Trophoblast cell (in vitro differentiated cells and primary cell): ENCODE measurements around the gene HS6ST2.
A peak's percentile ranks its signal among the peaks of the same experiment; 100 is the strongest.

Experiments used
- DNase-seq, 2 donors: peaks; one replicate each; pipeline ENCODE4 v3.0.0-alpha.2; 2016
- H2AFZ ChIP-seq: 2 replicates; pipeline ENCODE4 v1.6.1; 2013; ENCODE audit warnings: low read length, moderate library complexity, mild to moderate bottlenecking; ENCODE audit not compliant: insufficient read depth, poor library complexity
- H2AK5ac ChIP-seq: 2 replicates; pipeline ENCODE4 v1.6.1; 2013; ENCODE audit warnings: mild to moderate bottlenecking, low read length
- H2BK120ac ChIP-seq: 2 replicates; pipeline ENCODE4 v1.6.1; 2013; ENCODE audit warnings: low read length, mild to moderate bottlenecking, moderate library complexity; ENCODE audit not compliant: insufficient read depth, poor library complexity
- H2BK12ac ChIP-seq: 2 replicates; pipeline ENCODE4 v1.6.1; 2013; ENCODE audit warnings: mild to moderate bottlenecking, low read length, moderate library complexity
- H2BK5ac ChIP-seq: 2 replicates; pipeline ENCODE4 v1.6.1; 2013; ENCODE audit warnings: low read length, low read depth, moderate library complexity, mild to moderate bottlenecking; ENCODE audit not compliant: poor library complexity
- H3K14ac ChIP-seq: 2 replicates; pipeline ENCODE4 v1.6.1; 2013; ENCODE audit warnings: mild to moderate bottlenecking, low read length
- H3K18ac ChIP-seq: 2 replicates; pipeline ENCODE4 v1.6.1; 2013; ENCODE audit warnings: mild to moderate bottlenecking, low read length
- H3K23ac ChIP-seq: 2 replicates; pipeline ENCODE4 v1.6.1; 2013; ENCODE audit warnings: low read length
- H3K27ac ChIP-seq: 2 replicates; pipeline ENCODE4 v1.5.1; 2013; ENCODE audit warnings: low read depth, mild to moderate bottlenecking, inconsistent platforms, low read length, moderate library complexity
- H3K27me3 ChIP-seq: 2 replicates; pipeline ENCODE4 v1.6.1; 2013; ENCODE audit warnings: inconsistent platforms, mild to moderate bottlenecking, low read length, moderate library complexity; ENCODE audit not compliant: insufficient read depth
- H3K36me3 ChIP-seq, 2 experiments: 1 replicate in 1 of 2; 2 replicates in 1 of 2; pipeline ENCODE4 v1.6.1; 2013; ENCODE audit warnings: low read length in 2 of 2, mild to moderate bottlenecking in 2 of 2, moderate library complexity in 1 of 2; ENCODE audit not compliant: insufficient read depth in 2 of 2, control insufficient read depth in 1 of 2
- H3K4ac ChIP-seq: 2 replicates; pipeline ENCODE4 v1.6.1; 2013; ENCODE audit warnings: low read depth, mild to moderate bottlenecking, low read length, moderate library complexity
- H3K4me1 ChIP-seq, 2 experiments: 1 replicate in 1 of 2; 2 replicates in 1 of 2; pipeline ENCODE4 v1.6.1; 2013; ENCODE audit warnings: low read length in 2 of 2, mild to moderate bottlenecking in 2 of 2, moderate library complexity in 1 of 2; ENCODE audit not compliant: insufficient read depth in 2 of 2, control insufficient read depth in 1 of 2
- H3K4me2 ChIP-seq: 2 replicates; pipeline ENCODE4 v1.6.1; 2013; ENCODE audit warnings: inconsistent platforms, mild to moderate bottlenecking, low read length, moderate library complexity
- H3K4me3 ChIP-seq: 2 replicates; pipeline ENCODE4 v1.5.1; 2013; ENCODE audit warnings: mild to moderate bottlenecking, low read depth, low read length, inconsistent platforms
- H3K79me1 ChIP-seq: one replicate; pipeline ENCODE4 v1.6.1; 2013; ENCODE audit warnings: low read length
- H3K79me2 ChIP-seq: 2 replicates; pipeline ENCODE4 v1.6.1; 2013; ENCODE audit warnings: low read length, mild to moderate bottlenecking; ENCODE audit not compliant: control insufficient read depth, insufficient read depth, poor library complexity
- H3K9ac ChIP-seq: 2 replicates; pipeline ENCODE4 v1.6.1; 2013; ENCODE audit warnings: mild to moderate bottlenecking, low read length
- H3K9me3 ChIP-seq: 2 replicates; pipeline ENCODE4 v1.6.1; 2013; ENCODE audit warnings: low read depth, mild to moderate bottlenecking, control low read depth, inconsistent platforms, low read length; ENCODE audit not compliant: insufficient read depth
- H4K12ac ChIP-seq: 2 replicates; pipeline ENCODE4 v1.6.1; 2013; ENCODE audit warnings: low read depth, mild to moderate bottlenecking, low read length, moderate library complexity
- H4K8ac ChIP-seq: 2 replicates; pipeline ENCODE4 v1.6.1; 2013; ENCODE audit warnings: low read depth, mild to moderate bottlenecking, low read length, moderate library complexity
- H4K91ac ChIP-seq: one replicate; pipeline ENCODE4 v1.6.1; 2013; ENCODE audit warnings: low read depth, mild to moderate bottlenecking, low read length, moderate library complexity
- WGBS: extraction: QIAGEN DNeasy Blood & Tissue Kit; methylation state at CpG from one replicate; pipeline ENCODE4 v1.1.7; 2013; ENCODE audit warnings: missing lambda C conversion rate; ENCODE audit not compliant: insufficient read length, insufficient coverage; ENCODE audit errors: extremely low coverage; 5-methylcytosine and 5-hydroxymethylcytosine counted together

The HS6ST2 gene

DNA sequence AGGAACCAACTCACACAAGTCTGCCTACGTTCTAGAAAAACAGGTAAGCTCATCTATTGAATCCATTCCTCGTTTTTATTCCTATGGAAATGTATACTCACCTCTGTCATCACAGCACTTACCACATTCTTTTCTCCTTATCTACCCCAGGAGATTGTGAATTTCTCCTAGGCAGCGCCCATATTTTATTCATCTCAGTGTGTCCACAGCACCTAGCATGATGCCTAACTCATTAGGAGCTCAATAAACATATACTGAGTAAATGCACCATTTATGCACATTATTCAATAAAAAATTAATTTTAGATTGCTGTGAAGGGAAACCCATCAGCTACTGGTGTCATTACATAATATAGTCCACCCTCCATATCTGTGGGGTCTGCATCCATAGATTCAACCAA lies 363.4 kb downstream of the HS6ST2 start:
- no peak overlapping the region for H3K27ac ChIP-seq
- no peaks in the 10 kb centered on the region for H3K4me1 ChIP-seq
- no peaks in the 10 kb centered on the region for H3K9me3 ChIP-seq
- H4K8ac ChIP-seq = no peak overlapping the region
- no CpG with 5 or more reads among the region's 3 CpGs for WGBS
- no peak overlapping the region for H2BK5ac ChIP-seq
- no peaks in the 10 kb centered on the region for H3K79me1 ChIP-seq
- H3K79me2 ChIP-seq = no peaks in the 10 kb centered on the region
- DNase-seq = peak in 1 of 2 donors; percentile 41
- H4K91ac ChIP-seq = no peak overlapping the region
- H3K4ac ChIP-seq = no peak overlapping the region
- H4K12ac ChIP-seq = no peak overlapping the region
- no peak overlapping the region for H2AFZ ChIP-seq
- no peak overlapping the region for H3K4me2 ChIP-seq
- H2BK120ac ChIP-seq = no peak overlapping the region
- no peak overlapping the region for H3K23ac ChIP-seq
- no peak overlapping the region for H2BK12ac ChIP-seq
- no peak overlapping the region for H3K14ac ChIP-seq
- H2AK5ac ChIP-seq = no peak overlapping the region
- no peaks in the 10 kb centered on the region for H3K27me3 ChIP-seq
- H3K36me3 ChIP-seq = no peaks in the 10 kb centered on the region
- no peak overlapping the region for H3K18ac ChIP-seq
- H3K4me3 ChIP-seq = no peak overlapping the region
- H3K9ac ChIP-seq = no peak overlapping the region

DNA sequence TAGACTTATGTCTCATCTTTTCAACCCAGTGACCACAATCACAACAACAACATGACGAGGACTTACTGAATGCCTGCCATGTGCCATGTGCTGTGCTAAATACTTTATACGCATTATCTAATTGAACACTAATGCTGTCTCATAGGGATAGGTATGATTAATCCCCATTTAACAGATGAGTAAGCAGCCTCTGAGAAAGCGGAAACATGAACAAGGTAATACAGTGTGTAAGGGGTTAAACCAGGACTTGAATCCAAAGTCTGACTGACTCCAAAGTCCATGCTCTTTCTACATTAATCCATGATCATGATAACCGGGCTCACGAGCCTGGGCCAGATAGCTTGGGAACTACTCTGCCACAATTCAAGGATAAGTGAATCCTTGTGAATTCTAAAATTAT lies 364.3 kb downstream of the HS6ST2 start:
- no peak overlapping the region for H3K23ac ChIP-seq
- no peaks in the 10 kb centered on the region for H3K4me1 ChIP-seq
- no peak overlapping the region for H2AFZ ChIP-seq
- H3K4me3 ChIP-seq = no peak overlapping the region
- H3K9me3 ChIP-seq = no peaks in the 10 kb centered on the region
- H3K18ac ChIP-seq = no peak overlapping the region
- DNase-seq = no peak
- no peaks in the 10 kb centered on the region for H3K36me3 ChIP-seq
- H3K27ac ChIP-seq = no peak overlapping the region
- no peaks in the 10 kb centered on the region for H3K79me1 ChIP-seq
- no peak overlapping the region for H4K8ac ChIP-seq
- no peak overlapping the region for H2BK5ac ChIP-seq
- no peak overlapping the region for H4K91ac ChIP-seq
- no peak overlapping the region for H2BK120ac ChIP-seq
- no peak overlapping the region for H3K9ac ChIP-seq
- H2AK5ac ChIP-seq = no peak overlapping the region
- H3K4me2 ChIP-seq = no peak overlapping the region
- H3K79me2 ChIP-seq = no peaks in the 10 kb centered on the region
- no peak overlapping the region for H4K12ac ChIP-seq
- no peaks in the 10 kb centered on the region for H3K27me3 ChIP-seq
- H3K4ac ChIP-seq = no peak overlapping the region
- H2BK12ac ChIP-seq = no peak overlapping the region
- no peak overlapping the region for H3K14ac ChIP-seq
- no CpG with 5 or more reads among the region's 5 CpGs for WGBS

- no peak overlapping the region for H3K4ac ChIP-seq
- no peaks in the 10 kb centered on the region for H3K79me1 ChIP-seq
- no peak overlapping the region for H2BK120ac ChIP-seq
- H3K23ac ChIP-seq = no peak overlapping the region
- WGBS = no CpG with 5 or more reads among the region's 2 CpGs
- no peak overlapping the region for H4K8ac ChIP-seq
- H3K4me1 ChIP-seq = no peaks in the 10 kb centered on the region
- H3K9ac ChIP-seq = no peak overlapping the region
- no peak overlapping the region for H2AFZ ChIP-seq
- no peaks in the 10 kb centered on the region for H3K9me3 ChIP-seq
- DNase-seq = peak in 1 of 2 donors; percentile 21
- no peaks in the 10 kb centered on the region for H3K36me3 ChIP-seq
- no peak overlapping the region for H2BK12ac ChIP-seq
- no peak overlapping the region for H3K4me3 ChIP-seq
- no peaks in the 10 kb centered on the region for H3K27me3 ChIP-seq
- no peak overlapping the region for H2BK5ac ChIP-seq
- no peaks in the 10 kb centered on the region for H3K79me2 ChIP-seq
- H3K27ac ChIP-seq = no peak overlapping the region
- no peak overlapping the region for H3K18ac ChIP-seq
- no peak overlapping the region for H4K12ac ChIP-seq
- no peak overlapping the region for H3K4me2 ChIP-seq
- no peak overlapping the region for H4K91ac ChIP-seq
- H3K14ac ChIP-seq = no peak overlapping the region
- no peak overlapping the region for H2AK5ac ChIP-seq
Measured at GRCh38 chrX:132592880-132593279, 365.5 kb downstream of the HS6ST2 start.

GRCh38 chrX:132591719-132592275 lies 366.6 kb downstream of the HS6ST2 start:
- Histone ChIP-seq H3K36me3 (no peaks in the 10 kb centered on the region), H3K4ac (no peak overlapping the region)
- no CpG with 5 or more reads among the region's 3 CpGs for WGBS

More at GRCh38 chrX:132591719-132592275, 366.6 kb downstream of the HS6ST2 start:
- H3K23ac ChIP-seq = no peak overlapping the region
- H4K12ac ChIP-seq = no peak overlapping the region
- H3K18ac ChIP-seq = no peak overlapping the region
- H2BK12ac ChIP-seq = no peak overlapping the region
- H4K8ac ChIP-seq = no peak overlapping the region
- no peak overlapping the region for H3K14ac ChIP-seq
- H3K9me3 ChIP-seq = no peaks in the 10 kb centered on the region
- no peak overlapping the region for H3K4me2 ChIP-seq
- no peak overlapping the region for H2AK5ac ChIP-seq
- no peaks in the 10 kb centered on the region for H3K27me3 ChIP-seq
- no peak overlapping the region for H3K4me3 ChIP-seq
- H4K91ac ChIP-seq = no peak overlapping the region
- no peak overlapping the region for H2BK5ac ChIP-seq
- H2AFZ ChIP-seq = no peak overlapping the region
- H3K79me1 ChIP-seq = no peaks in the 10 kb centered on the region
- no peak overlapping the region for H3K27ac ChIP-seq
- no peaks in the 10 kb centered on the region for H3K4me1 ChIP-seq
- DNase-seq = no peak
- H2BK120ac ChIP-seq = no peak overlapping the region
- no peak overlapping the region for H3K9ac ChIP-seq
- no peaks in the 10 kb centered on the region for H3K79me2 ChIP-seq
